Activated T-cell treated with anti-CD3 and anti-CD28 coated beads, Interleukin-2, amount 50 U/mL, for 1 hour (primary cell): ENCODE results near the gene MAP1S.
A peak's percentile ranks its signal among the peaks of the same experiment; 100 is the strongest.

Experiments used
- DNase-seq: peaks from one replicate; pipeline ENCODE4 v3.0.0-alpha.2; 2020

Gene MAP1S

DNA sequence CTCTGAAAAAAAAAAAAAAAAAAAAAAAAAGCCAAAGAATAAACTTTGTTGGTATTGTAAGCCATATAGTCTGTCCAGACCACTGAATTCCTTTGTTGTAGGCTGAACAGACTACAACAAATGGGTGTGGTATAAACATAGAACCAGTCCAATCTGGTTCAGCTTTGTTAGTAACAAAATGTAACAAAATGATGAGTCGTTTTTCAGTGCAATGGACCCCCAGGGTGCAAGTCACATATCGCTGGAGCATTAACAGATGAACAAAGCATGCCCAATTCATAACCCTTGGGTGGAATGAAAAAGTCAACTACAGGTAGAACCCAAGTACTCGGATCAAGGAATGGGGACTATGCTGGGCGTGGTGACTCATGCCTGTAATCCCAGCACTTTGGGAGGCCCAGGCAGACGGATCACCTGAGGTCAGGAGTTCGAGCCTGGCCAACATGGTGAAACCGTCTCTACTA, 18.4 kb downstream of the MAP1S start:
- no peak for DNase-seq

DNA sequence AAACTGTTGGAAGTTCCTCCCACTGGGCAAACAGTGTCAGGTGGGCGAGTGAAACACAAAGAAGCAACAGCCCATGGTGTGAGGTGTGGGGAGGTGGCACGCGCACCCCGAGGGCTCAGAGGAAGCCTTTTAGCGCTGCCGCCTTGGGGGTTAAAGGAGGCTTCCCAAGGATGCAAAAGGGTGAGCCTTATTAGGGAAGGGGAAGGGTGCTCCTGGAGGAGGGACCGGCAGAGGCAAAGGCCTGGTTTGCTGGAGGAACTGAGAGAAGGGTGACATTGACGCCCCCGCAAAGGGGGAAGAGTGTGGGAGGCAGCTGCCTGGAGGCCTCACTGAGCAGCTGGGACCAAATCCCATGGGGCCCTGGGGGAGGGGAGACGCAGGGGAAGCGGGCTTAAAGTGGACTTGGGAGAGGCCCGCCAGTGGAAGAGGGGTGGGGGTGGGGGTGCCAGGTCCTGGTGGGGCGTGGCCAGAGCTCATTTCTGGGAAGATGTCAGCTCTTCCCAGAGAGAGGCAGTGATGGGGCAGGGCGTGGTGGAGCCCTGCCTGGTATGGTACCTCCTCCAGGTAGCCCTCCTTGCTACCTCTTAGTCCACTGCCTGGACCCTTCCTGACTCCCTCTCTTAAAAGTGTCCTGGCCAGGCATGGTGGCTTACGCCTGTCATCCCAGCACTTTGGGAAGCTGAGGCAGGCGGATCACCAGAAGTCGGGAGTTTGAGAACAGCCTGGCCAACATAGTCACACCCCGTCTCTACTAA, 20.0 kb downstream of the MAP1S start:
- DNase-seq, result no peak

DNA sequence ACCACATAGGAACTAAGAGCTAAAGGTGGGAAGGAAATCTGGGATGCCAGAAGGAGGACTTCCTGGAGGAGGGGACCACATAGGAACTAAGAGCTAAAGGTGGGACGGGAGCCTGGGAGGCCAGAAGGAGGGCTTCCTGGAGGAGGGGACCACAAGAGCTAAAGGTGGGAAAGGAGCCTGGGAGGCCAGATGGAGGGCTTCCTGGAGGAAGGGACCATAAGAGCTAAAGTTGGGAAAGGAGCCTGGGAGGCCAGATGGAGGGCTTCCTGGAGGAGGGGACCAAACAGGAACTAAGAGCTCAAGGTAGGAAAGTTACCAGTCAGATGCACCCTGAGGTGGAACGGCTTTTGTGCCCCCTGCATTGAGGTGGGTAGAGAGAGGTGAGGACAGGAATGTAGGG, 22.2 kb downstream of the MAP1S start:
- DNase-seq, result no peak

DNA sequence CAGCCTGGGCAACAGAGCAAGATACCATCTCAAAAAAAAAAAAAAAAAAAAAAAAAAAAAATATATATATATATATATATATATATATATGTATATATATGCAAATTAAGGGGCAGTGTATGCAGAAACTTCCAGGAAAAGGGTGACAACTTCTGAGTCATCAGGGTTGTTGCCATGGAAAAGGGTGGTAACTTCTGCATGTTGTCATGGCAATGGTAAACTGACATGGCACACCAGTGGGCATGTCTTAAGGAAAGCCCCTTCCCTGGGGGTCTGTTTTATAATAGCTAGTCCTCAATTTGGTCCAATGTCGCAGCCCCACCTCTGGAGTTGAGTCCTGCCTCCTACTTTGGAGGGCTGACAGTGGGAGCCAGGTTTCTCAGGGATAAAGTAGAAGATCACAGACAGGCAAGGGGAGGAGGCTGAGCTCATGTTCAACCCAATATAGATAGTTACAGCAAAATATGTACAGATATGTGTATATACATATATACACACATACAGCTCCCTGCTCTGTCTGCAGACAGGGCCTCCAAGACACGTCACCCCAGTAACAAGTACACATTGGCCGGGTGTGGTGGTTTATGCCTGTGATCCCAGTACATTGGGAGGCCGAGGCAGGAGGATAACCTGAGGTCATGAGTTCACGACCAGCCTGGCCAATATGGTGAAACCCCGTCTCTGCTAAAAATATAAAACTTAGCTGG, 24.7 kb downstream of the MAP1S start:
- no peak for DNase-seq

DNA sequence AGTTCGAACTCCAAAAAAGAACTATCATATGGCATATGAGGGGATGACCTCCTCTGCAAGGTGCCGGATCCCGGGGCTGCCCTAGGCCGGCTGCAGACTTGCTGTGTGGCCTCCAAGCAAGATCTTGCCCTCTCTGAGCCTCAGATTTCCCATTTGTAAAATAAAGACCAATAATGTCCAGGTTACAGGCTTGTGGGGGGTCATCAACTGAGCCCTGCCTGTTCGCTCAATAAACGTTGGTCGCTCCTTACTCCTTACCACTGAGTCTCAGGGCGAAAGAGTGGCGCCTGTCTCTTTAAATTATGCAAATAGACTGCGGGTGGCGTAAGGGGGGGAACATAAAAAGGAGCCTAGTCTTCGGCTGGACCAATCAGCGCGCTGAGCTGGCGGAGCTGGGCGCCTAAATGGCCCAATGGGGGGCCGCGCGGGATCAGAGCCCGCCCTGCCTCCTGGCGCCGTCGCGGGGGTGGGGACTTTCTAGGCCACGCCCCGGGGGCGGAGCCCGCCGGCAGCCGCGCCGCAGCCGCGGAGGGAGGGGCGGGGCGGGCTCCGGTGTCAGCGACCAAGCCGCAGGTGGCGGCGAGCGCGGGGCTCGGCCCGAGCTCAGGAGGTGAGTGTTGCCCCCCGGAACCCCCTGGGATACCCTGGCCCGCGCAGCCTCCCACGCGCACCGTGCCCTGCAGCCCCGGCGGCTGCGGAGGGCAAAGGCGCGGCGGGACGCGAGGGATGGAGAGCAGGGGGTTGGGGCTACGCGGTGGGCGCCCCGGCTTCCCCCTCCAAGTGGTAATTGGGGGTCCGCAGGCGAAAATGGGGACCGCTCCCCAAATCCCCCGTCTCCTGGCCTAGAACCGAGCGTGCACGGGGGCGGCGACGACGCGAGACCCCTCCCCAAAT, 28.2 kb downstream of the MAP1S start:
- DNase-seq, result peak; percentile 95

DNA sequence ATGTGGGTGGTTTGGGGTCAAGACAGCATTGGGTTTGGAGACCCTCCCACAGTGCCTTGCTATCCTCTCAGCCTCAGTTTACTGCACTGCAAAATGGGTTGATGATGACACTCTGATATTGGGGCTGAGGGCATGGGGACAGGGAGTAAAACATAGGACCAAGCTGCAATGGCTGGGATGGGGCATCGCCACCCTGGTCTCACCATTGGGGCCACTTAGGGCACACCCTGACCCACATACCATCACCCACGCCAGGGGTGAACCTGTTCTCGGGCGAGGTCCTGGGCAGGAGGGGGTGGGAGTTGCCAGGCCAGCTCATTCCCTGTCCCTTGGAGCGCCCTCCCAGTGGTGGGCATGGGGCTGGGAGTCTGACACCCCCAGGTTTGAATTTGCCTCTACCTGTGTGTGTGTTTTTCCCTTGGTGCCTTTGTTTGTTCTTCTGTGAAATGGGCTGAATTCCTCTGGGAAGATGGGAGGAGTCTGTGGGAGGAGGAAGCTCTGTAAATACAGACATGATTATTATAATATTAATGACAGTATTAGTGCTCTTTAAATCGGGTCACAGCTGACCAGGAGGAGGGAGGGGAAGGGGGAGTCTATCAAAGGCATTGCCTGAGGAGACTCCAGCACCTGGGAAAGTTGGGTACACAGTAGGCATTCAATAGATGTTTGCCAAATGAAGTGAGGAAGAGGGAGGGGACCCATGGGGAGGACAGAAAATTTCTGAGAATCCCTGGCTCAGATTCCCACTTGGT, 29.8 kb downstream of the MAP1S start:
- DNase-seq, result no peak

DNA sequence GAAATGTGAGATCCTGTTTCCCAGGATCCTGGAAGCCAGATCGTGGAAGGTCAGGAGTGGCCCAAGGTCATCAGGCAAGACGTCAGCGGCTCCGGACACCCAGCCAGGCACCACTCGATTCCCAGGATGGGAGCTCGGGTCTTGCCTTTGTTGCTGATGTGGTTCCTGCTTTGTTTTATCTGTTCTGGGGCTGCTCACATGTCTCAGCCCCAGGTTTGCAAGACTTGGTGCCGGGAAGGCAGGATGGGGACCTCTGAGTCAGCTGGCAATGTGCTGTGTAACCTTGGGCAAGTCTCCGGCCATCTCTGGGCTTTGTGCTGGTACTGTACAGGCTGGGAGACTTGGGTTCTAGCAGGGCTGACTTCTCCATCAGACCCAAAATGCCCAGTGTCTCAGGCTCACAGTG, 30.6 kb downstream of the MAP1S start:
- peak; percentile 29 for DNase-seq

DNA sequence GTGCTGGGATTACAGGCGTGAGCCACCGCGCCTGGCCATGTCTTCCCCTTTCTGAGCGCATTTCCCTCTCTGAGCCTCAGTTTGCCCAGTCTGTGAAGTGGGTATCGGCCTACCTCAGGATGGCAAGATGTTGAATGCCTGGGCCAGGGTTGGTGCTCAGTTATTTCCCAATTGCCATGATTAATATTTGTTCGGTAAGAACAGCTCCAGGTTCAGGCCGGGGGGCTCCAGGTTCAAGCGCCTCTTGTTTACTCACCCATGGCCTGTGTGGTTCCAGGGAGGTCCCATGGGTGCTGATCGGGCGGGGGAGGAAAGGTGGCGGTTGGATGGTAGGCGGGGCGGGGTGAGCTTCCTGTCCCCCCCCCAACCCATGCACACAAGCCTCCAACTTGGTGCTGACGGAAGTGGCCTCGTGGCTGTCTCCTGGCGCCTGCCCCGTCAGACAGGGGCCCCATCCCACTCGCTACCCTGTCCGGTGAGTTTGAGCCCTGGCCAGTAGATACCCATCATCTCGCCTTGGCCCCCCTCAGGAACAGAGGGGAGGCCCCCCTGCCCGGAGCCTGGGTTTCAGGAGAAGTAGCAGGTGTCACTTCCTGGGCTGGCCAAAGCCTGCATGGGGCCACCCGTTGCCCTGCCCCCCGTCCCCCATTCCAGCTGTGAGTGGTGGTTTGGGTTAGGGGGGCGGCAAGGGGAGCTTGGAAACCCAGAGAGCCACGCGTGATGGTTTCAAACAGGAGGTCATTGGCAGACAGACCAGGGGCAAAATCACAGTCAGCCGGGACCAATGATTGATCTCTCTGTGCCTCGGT, 32.0 kb downstream of the MAP1S start, which contains the start of gene FCHO1:
FCHO1 (plus strand) TSS at position 375 of the 809 bp plus-strand sequence. CDS start 3,688 bp downstream, outside the sequence.
- DNase-seq, result peak; percentile 81

DNA sequence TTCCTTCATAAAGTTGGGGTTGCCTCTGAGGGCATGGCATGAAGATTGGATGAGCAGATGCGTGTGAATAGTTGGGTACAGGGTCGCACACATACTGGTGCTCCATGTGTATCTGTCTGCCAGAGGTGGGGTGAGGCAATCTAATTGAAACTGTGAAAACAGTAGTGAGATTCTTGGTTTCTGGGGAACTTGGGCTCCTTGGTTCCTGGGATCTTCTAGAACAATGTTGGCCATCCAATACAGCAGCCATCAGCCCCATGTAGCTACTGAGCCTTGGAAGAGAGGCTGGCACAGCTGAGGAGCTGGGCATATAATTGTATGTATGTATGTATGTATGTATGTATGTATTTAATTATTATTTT, 32.6 kb downstream of the MAP1S start:
- DNase-seq, result no peak

DNA sequence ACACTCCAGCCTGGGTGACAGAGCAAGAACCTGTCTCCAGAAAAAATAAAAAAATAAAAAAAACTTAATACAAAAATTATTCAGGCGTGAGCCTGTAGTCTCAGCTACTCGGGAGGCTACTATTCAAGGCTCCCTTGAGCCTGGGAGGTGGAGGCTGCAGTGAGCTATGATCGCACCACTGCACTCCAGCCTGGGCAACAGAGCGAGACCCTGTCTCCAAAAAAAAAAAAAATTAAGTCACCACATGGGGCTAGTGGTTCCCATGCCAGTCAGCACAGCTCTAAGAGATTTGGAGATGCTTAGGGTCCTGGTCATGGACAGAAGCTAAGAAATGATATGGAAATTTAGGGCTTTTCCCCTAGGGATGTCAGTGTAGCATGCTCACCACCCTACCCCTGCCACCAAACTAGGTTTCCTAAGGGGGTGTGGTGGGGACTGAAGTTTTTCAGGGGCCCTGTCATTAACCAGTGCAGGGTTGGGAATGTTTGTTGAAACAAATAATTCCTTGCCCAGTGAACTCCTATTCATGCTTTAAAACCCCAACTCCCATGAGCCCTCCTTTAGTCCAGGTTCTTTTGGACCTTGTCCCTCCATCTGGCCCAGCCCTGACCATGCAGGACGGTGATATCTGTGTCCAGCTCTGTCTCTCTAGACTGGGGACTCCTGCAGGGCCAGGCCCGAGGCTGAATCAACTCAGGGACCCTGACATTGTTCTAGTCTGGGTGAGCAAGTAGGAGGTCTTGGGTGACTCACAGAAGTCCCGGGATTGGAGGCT, 33.8 kb downstream of the MAP1S start:
- DNase-seq, result no peak

DNA sequence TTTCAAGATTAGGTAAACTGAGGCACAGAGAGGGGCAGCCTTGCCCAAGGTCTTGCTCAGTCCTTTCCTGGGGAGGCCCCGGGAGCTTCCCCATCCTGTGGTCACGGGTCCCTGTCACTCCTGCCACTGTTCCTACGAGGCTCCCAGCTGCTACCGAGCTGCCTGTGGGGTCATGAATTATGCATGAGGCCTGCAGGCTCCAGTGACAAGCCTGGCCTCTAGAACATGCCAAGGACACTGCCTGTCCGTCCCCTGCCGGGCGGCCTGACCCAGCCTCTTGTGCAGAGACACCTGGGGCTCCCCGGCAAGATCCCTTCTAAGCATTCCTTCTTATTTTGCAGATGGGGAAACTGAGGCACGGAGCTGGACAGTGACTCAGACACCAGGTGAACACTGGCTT, 34.7 kb downstream of the MAP1S start:
- no peak for DNase-seq

DNA sequence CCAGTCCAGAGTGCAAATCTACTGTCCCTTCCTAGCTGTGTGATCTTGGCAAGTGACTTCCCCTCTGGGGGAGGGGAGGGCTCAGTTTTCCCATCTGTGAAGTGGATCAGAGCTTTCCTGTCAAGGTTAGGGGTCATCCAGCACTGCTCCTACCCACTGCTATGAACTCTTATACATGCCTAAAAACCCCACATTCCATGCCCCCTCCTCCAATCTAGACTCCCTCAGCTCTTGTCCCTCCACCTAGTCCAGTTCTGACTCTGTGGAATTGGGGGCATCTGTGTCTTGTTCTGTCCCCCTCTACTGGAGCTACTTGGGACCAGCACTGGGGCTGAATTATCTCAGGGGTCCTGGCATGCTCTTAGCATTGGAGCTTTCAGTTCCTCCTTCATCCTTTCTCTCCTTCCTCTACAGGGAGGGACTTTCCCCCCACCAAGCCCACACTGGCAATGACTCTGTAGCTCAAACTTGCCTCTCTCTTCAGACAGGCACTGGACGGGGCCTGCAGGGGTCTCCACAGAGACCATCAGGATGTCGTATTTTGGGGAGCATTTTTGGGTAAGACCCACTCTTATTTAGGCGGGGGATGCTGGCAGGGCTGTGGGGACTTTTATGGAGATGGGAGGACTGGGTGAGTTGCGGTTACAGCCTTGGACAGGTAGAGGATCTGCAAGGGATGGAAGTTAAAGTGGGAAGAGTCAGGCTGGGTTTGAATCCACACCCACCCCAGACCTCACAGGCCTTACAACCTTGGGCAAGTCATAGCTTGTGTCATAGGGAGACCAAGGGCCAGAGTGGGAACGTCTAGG, 35.6 kb downstream of the MAP1S start:
- DNase-seq, result no peak

DNA sequence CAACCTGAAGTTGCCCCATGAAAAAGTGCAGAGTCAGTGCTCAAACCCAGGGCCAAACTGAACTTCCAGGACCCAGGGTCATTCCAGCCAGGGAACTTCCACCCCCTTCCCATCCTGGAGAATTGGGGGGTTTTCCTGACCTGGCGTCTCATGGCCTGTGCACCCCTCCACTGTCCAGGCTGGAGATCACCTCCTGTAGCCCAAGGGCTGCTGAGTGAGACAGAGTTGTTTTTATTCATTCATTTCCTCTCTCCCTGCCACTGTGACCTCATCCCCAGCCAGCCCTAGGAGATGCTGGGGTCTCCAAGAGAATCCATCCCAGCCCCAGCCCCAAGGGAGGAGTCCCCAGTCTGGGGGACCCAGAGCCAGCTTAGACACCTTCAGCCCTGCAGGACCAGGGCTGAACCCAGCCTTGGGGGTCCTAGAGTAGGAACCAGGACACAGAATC, 36.2 kb downstream of the MAP1S start:
- no peak for DNase-seq

DNA sequence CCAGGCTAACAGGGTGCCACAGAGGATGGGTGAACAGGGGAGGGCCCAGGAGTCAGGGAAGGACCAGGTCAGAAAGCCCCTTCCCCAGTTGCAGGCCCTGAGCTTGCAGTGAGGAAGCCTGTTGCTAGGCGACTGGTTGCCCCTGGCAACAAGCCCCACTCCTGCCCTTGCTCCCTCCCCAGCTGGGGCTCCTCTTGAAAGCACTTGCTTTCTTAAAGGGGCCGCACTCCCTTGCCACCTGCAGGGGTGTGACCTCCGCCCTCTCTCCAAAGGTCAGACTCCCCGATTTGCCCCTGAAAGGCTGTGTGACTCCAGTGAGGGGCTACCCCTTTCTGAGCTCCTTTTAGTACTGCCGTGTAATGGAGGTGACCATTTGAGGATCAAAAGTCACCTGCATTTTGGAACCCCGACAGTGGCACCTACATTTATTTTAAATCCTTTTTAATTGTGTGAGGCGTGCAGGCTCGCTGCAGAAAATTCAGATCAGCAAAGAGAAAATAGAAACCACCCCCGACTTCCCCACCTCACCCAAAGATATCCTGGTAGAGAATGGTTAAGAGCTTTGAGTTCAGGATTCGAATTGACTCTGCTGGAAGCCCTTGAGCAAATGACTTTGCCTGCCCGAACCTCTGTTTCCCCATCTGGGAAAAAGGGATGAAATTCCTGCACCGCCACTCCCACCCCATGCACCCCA, 36.8 kb downstream of the MAP1S start:
- no peak for DNase-seq

DNA sequence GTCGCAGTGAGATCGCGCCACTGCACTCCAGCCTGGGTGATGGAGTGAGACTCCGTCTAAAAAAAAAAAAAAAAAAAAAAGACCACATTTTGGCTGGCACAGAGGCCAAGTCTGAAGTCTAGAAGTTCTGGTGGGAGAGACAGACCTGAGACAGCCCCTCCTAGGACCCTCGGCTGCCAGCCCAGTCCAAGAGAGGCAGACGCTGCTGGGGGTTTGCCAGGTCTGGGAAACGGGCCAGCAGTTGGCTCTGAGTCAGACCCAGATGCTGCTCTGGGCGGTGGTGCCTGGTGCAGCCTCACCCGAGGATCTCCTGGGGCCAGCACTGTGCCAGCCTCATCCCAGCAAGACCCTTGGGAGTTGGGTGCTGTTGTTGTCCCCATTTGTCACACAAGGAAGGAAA, 37.8 kb downstream of the MAP1S start:
- DNase-seq, result no peak

DNA sequence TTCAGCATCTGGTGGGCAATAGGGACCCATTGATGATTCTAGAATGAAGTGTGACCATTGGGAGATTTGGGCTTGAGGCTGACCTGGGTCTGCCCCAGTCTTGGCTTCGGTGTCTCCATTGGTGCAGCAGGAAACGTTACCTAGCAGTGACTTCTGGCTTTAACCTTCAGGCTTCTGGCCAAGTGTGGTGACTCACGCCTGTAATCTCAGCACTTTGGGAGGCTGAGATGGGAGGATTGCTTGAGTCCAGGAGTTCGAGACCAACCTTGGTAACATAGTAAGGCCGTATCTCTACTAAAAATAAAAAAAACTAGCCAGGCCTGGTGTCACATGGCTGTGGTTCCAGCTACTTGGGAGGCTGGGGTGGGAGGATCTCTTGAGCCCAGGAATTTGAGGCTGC, 39.2 kb downstream of the MAP1S start:
- no peak for DNase-seq

DNA sequence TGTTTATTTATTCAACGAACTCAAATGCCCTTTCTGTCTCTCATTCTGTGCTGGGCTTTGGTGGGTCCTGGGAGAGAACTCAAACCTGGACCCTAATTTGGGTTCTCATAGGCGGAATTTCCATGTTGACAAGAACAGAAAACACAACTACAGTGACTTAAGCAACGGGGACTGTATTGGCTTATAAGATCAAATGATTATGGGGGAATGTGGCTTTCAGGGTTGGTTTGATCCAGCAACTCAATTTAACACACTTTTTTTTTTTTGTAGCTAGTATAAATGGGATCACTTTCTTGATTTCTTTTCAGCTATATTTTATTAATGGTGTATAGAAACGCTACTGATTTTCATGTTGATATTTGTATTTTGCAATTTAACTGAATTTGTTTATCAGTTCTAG, 41.9 kb downstream of the MAP1S start:
- no peak for DNase-seq

DNA sequence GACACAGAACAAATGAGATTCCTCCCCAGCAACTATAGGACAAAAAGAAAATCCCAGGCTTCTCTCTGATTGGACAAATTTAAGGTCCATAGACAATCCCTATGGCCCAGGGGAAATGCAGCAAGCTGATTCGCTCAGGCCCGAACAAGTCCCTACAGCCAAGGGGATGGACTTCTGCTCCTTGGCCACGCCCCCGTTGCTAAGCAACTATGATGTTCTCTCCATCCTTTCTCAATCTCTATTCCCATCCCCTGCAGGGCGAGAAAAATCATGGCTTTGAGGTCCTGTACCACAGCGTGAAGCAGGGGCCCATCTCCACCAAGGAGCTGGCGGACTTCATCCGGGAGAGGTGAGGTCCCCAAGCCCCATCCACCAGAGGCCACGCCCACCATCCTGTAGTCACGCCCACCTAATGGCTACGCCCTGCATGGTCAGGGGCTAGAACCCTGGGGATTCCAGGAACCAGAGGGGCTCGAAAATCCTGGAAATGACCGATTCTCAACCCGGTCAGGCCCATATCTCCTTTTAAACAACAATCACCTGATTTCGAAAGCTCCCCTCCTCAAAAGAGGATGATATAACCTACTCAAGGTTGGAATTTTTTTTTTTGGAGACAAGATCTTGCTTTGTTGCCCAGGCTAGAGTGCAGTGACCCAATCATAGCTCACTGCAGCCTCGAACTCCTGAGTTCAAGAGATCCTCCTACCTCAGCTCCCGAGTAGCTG, 43.4 kb downstream of the MAP1S start:
- DNase-seq, result no peak

DNA sequence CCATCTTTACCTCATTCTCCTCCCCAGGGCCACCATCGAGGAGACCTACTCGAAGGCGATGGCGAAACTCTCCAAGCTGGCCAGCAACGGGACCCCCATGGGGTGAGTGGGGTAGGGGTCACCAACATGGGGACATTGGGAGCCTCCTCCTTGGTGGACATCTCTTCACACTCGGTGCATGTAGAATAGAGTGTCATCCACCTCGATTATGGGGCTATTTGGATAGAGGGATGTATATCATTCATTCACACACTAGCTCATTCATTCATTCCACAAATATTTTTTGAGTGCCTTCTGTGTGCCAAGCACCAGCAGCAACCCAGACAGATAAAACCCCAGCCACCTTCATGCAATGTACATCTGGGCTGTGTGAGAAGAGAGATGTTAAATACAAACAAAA, 45.1 kb downstream of the MAP1S start:
- DNase-seq, result no peak
